T-helper 9 cell (primary cell): ENCODE data around the gene KIAA0825.

Experiments
- DNase-seq: peaks from one replicate; pipeline ENCODE4 v3.0.0-alpha.2; 2020

The KIAA0825 gene

GRCh38 chr5:94309141-94309540, 309.3 kb downstream of the KIAA0825 start:
- no peak for DNase-seq

- DNase-seq = no peak
Measured at GRCh38 chr5:94308442-94308841, 310.0 kb downstream of the KIAA0825 start.

GRCh38 chr5:94304146-94304545, 314.3 kb downstream of the KIAA0825 start:
- no peak for DNase-seq

- no peak for DNase-seq
Measured at GRCh38 chr5:94288937-94289336, 329.5 kb downstream of the KIAA0825 start.

GRCh38 chr5:94285984-94286383, 332.4 kb downstream of the KIAA0825 start:
- DNase-seq = no peak

GRCh38 chr5:94283093-94283492, 335.3 kb downstream of the KIAA0825 start:
- no peak for DNase-seq

GRCh38 chr5:94281236-94281801, 337.1 kb downstream of the KIAA0825 start:
- DNase-seq = no peak

GRCh38 chr5:94276751-94277150, 341.7 kb downstream of the KIAA0825 start:
- no peak for DNase-seq

GRCh38 chr5:94276048-94276447, 342.4 kb downstream of the KIAA0825 start:
- DNase-seq = no peak

- DNase-seq = no peak
Measured at GRCh38 chr5:94274707-94275106, 343.7 kb downstream of the KIAA0825 start.

- DNase-seq = no peak
Measured at GRCh38 chr5:94268226-94268625, 350.2 kb downstream of the KIAA0825 start.

GRCh38 chr5:94267350-94267899, 351.0 kb downstream of the KIAA0825 start:
- no peak for DNase-seq

- no peak for DNase-seq
Measured at GRCh38 chr5:94266170-94266569, 352.2 kb downstream of the KIAA0825 start.

- DNase-seq = no peak
Measured at GRCh38 chr5:94263068-94263467, 355.3 kb downstream of the KIAA0825 start.

GRCh38 chr5:94260096-94260495, 358.3 kb downstream of the KIAA0825 start:
- DNase-seq = no peak

GRCh38 chr5:94254214-94254613, 364.2 kb downstream of the KIAA0825 start:
- no peak for DNase-seq

- DNase-seq = no peak
Measured at GRCh38 chr5:94250985-94251384, 367.4 kb downstream of the KIAA0825 start.

- DNase-seq = no peak
Measured at GRCh38 chr5:94249430-94249829, 369.0 kb downstream of the KIAA0825 start.

- no peak for DNase-seq
Measured at GRCh38 chr5:94248175-94248875, 370.1 kb downstream of the KIAA0825 start.

- no peak for DNase-seq
Measured at GRCh38 chr5:94245608-94246007, 372.8 kb downstream of the KIAA0825 start.

GRCh38 chr5:94244921-94245320, 373.5 kb downstream of the KIAA0825 start:
- no peak for DNase-seq

- DNase-seq = no peak
Measured at GRCh38 chr5:94243612-94244011, 374.8 kb downstream of the KIAA0825 start.

GRCh38 chr5:94240993-94241651, 377.3 kb downstream of the KIAA0825 start:
- no peak for DNase-seq

GRCh38 chr5:94240596-94240992, 377.8 kb downstream of the KIAA0825 start:
- DNase-seq = no peak
